Liver (tissue), 3 donors: ENCODE data around the gene KDM4C.

Source experiments
- ATF3 ChIP-seq: IDR thresholded peaks from 2 replicates; pipeline ENCODE4 v1.6.1; 2016; ENCODE audit warnings: antibody characterized with exemption
- CTCF ChIP-seq: fragments of 150-350 bp; IDR thresholded peaks from 2 replicates; pipeline ENCODE4 v1.5.1; 2017; ENCODE audit warnings: improper control_type of control experiment, low read depth, low read length; ENCODE audit not compliant: missing input control
- EGR1 ChIP-seq, 2 donors: IDR thresholded peaks; 2 replicates each; pipeline ENCODE4 v1.6.1; 2016 to 2018; ENCODE audit warnings: antibody characterized with exemption in 2 of 2, low read depth in 2 of 2
- FOXA1 ChIP-seq: IDR thresholded peaks from 2 replicates; pipeline ENCODE4 v1.6.1; 2016; ENCODE audit warnings: antibody characterized with exemption
- JUND ChIP-seq, 2 donors: IDR thresholded peaks; 2 replicates each; pipeline ENCODE4 v1.6.1; 2016; ENCODE audit warnings: antibody characterized with exemption in 2 of 2
- MAX ChIP-seq: IDR thresholded peaks from 2 replicates; pipeline ENCODE4 v1.6.1; 2016; ENCODE audit warnings: antibody characterized with exemption
- NR2F2 ChIP-seq: IDR thresholded peaks from 2 replicates; pipeline ENCODE4 v1.6.1; 2016; ENCODE audit warnings: antibody characterized with exemption
- RAD21 ChIP-seq, 2 donors: IDR thresholded peaks; 2 replicates each; pipeline ENCODE4 v1.6.1; 2016; ENCODE audit warnings: antibody characterized with exemption in 2 of 2, mild to moderate bottlenecking in 2 of 2
- REST ChIP-seq: IDR thresholded peaks from 2 replicates; pipeline ENCODE4 v1.6.1; 2016; ENCODE audit warnings: antibody characterized with exemption, mild to moderate bottlenecking
- SP1 ChIP-seq: IDR thresholded peaks from 2 replicates; pipeline ENCODE4 v1.6.1; 2018; ENCODE audit warnings: antibody characterized with exemption, mild to moderate bottlenecking
- TAF1 ChIP-seq: conservative IDR thresholded peaks from 2 replicates; pipeline ENCODE4 v1.6.1; 2016; ENCODE audit warnings: antibody characterized with exemption, mild to moderate bottlenecking
- YY1 ChIP-seq: IDR thresholded peaks from 2 replicates; pipeline ENCODE4 v1.6.1; 2016; ENCODE audit warnings: antibody characterized with exemption, mild to moderate bottlenecking
- ZBTB33 ChIP-seq: IDR thresholded peaks from 2 replicates; pipeline ENCODE4 v1.6.1; 2016; ENCODE audit warnings: antibody characterized with exemption
- donor health status: healthy.
- donor health status: healthy.

GRCh38 chr9:6959270-6960000 is 201.7 kb downstream of the KDM4C start:
- TF ChIP-seq MAX (no peak), CTCF (no peak), TAF1 (no peak), EGR1 (IDR thresholded peaks at IDR 0.05; ENCODE audit: low read depth in 2 of 2) (no peak), YY1 (no peak), RAD21 (IDR thresholded peaks at IDR 0.05) (no peak), ZBTB33 (no peak), ATF3 (no peak), REST (no peak), NR2F2 (no peak), FOXA1 (no peak), JUND (IDR thresholded peaks at IDR 0.05) (no peak), SP1 (no peak)
